Hematopoietic multipotent progenitor cell (in vitro differentiated cells): ENCODE data around the gene ZBTB2. TPM values are rescaled to one million over a fixed set of nuclear protein-coding genes. Genes with fewer than 3 reads are reported as not detected.
"Not testable (repeated sequence)": the region's sequence is repeated elsewhere in the genome, so short reads cannot be mapped to it uniquely, and the experiment has no call there.

Experiments
- DNase-seq, 3 donors: peaks; one replicate each; pipeline ENCODE4 v3.0.0-alpha.2; 2011 to 2015; ENCODE audit warnings: low read depth in 2 of 3, low spot score in 2 of 3
- small RNA-seq: library from RNA; depleted of rRNA; stranded (forward); fragments of <200 nt; gene quantifications from one replicate; pipeline ENCODE3, GENCODE V24; 2012
- total RNA-seq: library from RNA; depleted of rRNA; stranded (reverse); fragments of >200 nt; gene quantifications from one replicate; pipeline ENCODE4 v1.2.3, GENCODE V29; 2012

Gene ZBTB2
- total RNA-seq, 1 donor, result 9.4 TPM

DNA sequence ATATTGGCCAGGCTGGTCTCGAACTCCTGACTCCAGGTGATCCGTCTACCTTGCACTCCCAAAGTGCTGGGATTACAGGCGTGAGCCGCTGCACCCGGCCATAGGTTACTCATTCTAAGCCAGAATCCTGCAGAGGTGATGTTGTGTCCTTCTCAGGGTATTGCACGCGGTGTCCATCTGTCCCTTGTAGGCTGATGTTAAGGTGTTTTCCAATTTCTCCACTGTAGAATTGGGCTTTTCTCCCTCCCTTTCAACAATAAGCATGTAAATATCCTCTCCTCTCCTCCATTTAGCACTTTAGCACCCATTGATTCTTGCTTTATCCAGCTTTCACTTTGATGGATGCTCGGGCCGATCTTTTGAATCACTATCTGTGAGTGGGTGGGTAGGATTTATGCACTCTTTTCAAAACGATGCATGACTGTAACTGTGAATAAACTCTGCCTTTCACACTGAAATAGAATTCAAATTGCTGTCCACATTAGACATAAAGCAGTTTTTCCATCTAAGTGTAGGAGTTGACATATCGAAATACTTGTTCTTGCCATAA is 52.6 kb downstream of the ZBTB2 start:
- DNase-seq, result no peak

DNA sequence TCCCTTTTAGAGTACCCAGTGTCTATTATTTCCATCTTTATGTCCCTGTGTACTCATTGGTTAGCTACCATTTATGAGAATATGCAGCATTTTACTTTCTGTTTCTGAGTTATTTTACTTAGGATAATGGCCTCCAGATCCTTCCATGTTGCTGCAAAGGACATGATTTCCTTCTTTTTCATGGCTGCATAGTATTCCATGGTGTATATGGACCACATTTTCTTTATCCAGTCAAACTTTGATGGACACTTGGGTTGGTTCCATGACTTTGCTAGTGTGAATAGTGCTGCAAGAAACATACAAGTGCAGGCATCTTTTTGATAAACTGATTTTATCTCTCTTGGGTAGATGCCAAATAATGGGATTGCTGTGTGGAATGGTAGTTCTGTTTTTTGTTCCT is 55.4 kb downstream of the ZBTB2 start:
- DNase-seq, result no peak

DNA sequence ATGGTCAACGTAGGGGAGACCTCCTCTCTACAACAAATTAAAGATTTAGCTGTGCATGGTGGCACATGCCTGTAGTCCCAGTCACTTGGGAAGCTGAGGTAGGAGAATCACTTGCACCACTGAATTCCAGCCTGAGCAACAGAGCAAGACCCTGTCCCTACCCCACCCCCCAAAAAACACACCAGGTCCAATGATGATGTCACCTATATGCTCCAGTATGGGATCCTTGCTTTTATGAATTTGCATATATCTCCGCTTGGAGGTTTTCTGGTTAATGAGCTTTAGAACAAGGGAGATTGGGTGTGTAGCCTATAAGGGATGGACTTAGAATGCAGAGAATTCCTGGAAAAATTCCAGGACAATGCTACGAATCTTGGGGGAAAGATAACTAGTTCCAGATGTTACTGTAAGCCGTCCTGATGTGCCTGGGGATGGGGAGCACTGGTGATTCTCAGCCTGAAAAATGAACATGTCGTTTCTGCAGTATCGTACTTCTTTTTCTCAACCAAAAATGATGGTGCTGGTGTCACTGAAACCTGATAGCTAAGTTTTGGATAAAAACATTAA is 61.1 kb downstream of the ZBTB2 start:
- no peak for DNase-seq

DNA sequence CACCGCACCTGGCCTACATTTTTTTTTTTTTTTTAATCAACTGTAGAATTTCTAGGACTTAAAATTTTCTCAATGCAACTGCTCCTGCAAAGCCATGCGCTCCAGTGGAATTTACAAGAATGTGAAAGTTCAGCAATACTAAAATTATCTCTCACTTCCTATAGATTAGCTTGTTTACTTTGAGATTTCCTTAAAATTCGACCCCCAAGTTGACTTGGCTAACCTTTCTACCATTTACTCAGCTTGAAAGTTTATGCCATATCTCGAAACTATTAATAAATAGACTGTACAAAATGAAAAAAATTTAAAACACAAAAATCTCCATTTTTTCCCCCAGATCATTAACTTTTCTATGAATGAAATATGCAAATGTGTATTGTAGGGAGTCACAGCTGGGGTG is 64.3 kb downstream of the ZBTB2 start:
- no peak for DNase-seq

DNA sequence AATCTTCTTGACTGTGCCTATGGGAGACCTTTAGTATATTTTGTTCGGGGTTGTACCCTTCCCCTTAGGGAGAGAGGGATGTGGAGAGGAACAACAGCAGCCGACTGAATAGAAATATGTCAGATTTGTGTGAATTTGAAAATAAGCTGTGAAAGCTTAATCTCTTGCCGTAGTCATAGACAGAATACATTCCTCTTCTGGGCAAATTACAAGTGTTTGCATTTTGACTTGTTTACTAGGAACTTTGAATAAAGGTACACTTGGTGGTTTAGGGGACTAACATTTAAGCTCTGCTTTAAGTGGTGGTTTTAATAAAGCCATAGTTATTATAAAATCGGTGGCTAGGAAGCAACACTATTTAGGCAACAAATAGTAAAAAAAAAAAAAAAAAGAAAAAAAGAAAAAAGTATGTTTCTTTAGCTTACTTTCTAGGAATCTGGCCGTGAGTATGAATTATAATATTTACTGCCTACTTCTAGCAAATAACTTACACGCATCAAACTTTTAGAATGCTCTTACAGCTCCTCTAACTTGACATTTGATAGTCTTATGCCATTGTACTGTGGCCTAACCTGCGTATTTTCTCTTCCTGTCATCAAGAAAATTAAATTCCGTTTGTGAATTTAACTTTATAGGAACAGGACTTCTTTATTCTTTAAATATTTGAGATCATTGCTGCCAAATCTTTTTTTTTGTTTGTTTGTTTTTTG is 65.1 kb downstream of the ZBTB2 start:
- no peak for DNase-seq

DNA sequence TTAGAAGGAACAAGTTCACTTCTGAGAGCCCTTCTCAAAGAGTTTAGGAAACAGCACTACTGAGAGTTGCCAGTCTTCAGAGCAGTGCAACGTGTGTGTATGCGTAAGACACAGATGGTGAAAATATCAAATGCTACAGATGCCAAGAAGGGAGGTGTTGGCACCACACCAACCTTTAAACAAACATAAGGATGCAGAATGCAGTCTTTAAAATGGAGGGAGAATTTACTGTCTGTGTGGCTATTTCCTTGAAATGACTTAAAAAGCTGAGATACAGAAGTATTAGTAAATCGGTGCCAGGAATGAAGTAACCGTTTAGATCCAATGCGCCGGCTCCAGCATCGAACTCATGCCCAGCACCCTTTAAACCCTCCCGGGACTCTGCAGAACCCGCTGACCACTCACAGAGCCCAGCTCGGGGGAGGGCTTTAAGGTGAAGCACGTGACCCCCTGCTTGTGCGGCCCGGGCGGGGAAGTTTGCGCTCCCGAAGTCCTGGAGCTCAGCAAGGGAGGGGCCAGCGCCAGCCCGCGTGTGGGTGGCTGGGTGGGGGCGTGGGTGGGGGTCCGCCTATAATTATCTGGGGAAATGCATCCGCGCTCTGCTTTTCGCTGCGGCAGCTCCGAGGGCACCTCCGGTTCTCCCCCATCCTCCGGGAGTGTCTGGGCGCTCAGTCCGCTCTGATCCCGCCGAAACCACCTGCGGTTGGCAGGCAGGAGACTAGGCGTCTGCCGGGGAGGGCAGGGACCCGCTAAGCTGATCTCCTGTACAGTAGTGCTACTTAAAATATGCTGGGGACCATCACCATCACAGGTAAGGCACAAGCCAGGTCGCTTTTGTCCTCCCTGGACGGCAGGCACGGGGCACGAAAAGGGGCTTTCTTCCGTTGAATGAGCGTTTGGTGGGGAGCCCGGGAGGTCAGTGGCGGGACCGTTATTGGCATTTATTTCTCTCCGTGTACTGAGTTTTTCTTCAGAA is 66.0 kb downstream of the ZBTB2 start:
- peak in 1 of 3 donors; percentile 32 for DNase-seq

DNA sequence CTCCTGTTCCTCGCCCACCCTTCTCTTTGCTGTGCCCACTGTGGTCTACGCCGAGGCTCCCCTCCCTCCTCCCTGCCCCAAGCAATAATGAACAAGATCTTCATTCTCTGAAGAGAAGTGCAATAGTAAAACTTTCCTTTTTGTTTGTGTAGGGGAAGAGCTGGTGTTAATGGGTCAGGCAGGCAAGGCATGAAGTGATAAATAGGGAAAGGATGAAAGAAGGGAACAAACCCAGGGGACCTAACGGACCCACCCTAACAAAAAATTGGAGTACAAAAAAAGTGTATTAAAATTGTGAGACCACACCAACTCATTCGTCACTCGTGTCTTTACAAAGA is 66.9 kb downstream of the ZBTB2 start:
- no peak for DNase-seq

DNA sequence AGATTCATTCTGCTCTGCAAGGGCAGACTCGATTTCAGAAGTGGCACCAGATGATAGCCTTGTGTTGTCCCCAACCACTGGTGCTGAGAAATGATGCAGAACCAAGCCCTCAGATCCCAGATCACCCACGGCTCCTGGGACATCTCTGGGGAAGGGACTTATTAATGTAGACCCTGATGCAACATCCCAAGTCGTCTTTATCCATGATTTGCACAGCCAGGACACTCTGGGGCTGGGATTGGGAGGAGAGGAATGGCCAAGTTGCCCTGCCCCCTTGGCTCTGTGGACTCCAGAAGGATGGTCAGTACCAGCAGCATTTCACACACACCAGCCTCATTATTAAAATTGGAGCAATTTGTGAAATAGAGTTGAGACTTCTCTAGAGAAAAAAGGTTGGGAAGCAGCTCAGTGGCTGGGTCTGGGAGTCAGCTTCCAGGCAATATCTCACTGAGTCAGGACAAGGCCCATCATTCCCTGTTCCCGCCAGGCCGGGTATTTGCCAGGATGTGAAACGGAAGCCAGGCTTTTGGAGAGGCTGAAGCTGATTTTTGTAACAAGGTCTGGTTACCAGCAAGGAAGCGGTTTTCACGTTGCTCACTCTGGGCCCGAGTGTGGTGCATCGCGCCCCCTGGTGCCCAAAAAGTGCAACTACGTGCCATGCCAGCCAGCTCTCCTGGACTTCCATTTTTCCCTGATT is 67.4 kb downstream of the ZBTB2 start:
- peak; percentile 47 to 65 (median 58) for DNase-seq

DNA sequence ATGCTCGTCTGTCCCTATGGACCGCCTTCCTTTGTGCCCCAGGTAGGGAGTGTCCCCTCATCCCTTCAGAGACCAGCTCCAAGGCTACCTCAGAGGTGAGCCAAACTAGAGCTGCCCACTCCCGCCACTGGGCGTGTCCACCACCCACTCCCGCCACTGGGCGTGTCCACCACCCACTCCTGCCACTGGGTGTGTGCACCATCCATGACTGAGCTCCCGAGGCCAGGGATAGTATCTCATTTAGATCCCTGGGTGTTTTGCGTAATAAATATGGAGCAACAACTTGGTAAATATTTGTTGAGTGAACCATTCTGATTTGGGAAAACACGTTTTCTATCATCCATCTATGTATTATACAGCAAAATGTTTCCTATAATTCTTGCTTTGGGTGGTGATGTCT is 68.8 kb downstream of the ZBTB2 start:
- no peak for DNase-seq

DNA sequence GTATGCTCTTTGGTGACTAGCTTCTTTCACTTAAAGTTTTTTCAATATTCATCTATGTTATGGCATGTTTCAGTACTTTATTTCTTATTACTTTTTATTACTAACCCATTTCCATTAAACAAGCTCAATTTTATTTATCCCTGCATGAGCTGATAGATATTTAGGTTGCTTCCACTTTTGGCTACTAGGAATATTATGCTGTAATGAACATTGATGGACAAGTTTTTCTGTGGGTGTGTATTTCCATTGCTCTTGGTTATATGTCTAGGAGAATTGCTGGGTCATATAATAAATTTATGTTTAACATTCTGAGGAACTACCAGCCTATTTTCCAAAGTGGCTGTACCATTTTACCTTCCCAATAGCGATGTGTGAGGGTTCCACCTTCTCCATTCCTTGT is 69.9 kb downstream of the ZBTB2 start:
- no peak for DNase-seq

DNA sequence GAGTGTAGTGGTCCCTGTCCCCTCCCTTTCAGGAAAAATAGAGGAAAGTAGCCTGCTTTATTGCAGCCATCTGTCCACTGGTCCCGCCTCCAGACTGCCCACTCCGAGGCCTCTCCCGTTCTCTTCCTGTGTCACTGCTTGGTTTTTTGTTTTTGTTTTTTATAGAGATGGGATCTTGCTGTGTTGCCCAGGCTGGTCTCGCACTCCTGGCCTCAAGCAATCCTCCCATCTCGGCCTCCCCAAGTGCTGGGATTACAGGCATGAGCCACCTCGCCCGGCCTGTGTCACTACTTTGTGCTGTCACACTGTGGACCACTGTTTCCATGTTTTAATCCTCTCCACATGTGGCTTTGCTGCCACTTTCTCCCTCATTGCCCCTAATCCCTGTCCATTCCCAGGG is 71.2 kb downstream of the ZBTB2 start:
- DNase-seq, result no peak

DNA sequence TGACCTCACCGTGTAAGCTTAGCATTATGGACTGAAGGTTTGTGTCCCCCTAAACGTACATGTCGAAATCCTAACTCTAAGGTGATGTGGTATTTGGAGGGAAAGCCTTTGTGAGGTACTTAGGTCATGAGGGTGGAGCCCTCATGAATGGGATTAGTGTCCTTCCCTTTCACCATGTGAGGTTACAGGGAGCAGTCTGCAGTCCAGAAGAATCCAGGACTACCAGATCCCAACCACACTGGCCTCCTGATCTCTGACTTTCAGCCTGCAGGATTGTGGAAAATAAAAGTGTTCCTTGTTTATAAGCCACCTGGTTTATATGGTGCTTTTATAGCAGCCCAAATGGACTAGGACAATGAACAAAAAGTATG is 73.4 kb downstream of the ZBTB2 start:
- DNase-seq, result no peak

DNA sequence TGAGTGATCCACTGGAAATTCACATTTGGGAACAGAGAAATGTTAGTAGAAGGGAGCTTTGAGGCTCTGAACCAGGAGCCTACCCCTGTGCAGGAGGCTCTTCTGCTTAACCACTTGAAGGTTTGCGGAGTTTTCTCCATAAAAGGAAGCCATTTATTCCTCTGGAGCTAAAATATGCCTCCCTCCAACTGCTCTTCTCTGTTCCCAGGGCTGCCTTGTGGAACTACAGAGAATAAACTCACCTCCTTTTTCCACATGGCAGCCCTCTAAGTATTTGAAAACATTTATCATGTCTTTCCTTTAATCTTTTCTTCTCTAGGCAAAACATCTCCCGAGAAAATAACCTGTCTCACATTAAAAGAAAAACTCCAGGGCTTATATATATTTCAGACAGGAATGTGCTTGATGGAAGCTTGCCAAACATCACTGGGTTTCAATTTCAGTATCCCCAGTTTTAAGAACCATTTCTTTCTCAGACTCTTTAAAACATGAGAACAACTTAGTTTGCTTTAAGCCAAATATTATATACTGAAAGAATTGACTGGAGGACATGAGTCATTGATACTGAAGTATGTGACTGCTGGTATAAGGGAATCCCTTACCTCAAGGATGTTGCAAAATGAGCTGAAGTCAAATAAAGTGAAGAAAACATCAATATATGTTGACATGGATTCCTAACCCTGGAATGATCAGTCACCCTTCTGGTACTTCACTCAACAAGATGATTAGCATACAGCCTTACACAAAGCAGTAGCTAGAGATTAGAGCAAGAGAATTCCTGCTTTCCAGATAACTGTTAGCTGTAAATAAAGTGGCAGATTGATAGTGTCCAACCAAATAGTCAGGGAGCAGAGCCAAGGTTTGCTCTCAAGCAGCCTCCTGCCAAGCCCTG is 74.0 kb downstream of the ZBTB2 start:
- DNase-seq, result no peak

DNA sequence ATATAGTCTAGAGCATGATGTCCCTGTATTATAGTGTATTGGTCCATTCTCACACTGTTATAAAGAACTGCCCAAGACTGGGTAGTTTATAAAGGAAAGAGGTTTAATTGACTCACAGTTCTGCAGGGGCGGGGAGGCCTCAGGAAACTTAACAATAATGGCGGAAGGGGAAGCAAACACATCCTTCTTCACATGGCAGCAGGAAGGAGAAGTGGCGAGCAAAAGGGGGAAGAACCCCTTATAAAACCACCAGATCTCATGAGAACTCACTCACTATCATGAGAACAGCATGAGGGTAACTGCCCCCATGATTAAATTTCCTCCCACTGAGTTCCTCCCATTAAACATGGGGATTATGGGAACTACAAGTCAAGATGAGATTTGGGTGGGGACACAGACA is 75.7 kb downstream of the ZBTB2 start:
- not testable (repeated sequence) for DNase-seq

Small RNA genes within 50 kb of the gene (small RNA-seq; reads per million reads assigned to genes)
- not detected for gene RF00019

Other genes starting within 250 kb of the ZBTB2 start
- 0.27 TPM for gene AKAP12, start 151.6 kb downstream of the ZBTB2 start, total RNA-seq
- 14.5 TPM for gene RMND1, start 60.6 kb upstream of the ZBTB2 start, total RNA-seq
- gene CCDC170, start 102.5 kb upstream of the ZBTB2 start, total RNA-seq, result not detected